Hypothalamus (tissue), 51 donors: Measurements from ENCODE around the gene CREB1.
A peak's percentile ranks its signal among the peaks of the same experiment; 100 is the strongest.
"Not testable (repeated sequence)": the region's sequence is repeated elsewhere in the genome, so short reads cannot be mapped to it uniquely, and the experiment has no call there.

Experiments
- DNase-seq, 51 donors: peaks; one replicate each; lab custom pipeline; 2025; lab: John Stamatoyannopoulos, UW

Gene CREB1

DNA sequence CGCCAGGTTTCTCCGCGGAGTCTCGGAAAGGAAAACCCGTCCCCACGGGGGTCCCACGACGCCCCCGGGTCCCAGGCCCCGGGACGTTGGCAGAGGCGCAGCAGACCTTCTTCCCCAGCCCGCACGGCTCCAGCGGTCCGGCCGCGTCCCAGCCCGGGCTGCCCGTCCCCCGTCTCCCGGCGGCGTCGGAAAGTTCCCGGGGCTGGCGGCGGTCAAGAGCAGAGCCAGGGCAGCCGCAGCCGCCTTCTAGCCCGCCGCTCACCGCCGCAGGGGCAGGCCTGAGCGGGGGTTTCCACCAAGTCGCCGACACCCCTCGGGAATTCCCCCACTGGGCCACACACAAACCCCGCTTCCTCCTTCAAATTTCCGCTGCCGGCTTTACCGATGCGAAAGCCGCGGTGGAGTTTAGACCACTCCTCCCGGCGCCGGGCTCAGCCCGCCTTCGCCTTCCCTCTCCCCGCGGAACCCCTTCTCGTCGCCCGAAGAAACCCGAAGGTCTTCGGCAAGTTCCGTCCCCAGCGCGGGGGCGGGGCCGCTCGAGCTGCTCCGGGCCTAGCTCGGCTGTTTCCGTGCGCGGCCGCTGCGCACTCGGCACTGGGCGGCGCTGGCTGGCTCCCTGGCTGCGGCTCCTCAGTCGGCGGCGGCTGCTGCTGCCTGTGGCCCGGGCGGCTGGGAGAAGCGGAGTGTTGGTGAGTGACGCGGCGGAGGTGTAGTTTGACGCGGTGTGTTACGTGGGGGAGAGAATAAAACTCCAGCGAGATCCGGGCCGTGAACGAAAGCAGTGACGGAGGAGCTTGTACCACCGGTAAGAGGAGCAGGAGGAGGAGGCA is at the start of gene CREB1:
CREB1 (plus strand) TSS at position 633 of the 830 bp plus-strand sequence. CDS start 25,674 bp downstream, outside the sequence.
- peak; percentile 87 to 100 (median 97) for DNase-seq

DNA sequence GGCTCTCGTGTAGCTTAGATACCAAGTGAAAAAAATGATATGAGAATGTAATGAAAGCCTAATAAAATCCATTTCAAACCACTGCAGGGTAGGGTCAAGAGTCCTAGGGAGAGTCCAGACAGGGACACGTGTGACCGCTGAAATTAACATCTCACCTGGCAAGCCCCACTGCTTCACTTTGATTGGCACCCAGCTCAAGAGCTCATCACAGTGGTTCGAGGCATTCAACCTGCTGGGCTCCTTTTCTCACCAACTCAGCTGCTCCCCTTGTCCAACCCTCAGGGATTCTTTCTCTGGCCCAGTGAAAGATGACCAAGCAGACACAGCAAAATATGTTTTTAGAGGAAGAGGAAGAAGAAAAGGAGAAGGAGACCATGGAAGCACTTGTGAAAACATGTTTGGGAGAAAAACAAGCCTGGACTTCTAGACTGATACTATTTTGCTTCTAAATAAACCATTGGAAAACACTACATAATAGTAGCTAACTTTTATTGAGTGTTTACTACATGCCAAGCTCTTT is 49.2 kb upstream of the CREB1 start:
- no peak for DNase-seq

DNA sequence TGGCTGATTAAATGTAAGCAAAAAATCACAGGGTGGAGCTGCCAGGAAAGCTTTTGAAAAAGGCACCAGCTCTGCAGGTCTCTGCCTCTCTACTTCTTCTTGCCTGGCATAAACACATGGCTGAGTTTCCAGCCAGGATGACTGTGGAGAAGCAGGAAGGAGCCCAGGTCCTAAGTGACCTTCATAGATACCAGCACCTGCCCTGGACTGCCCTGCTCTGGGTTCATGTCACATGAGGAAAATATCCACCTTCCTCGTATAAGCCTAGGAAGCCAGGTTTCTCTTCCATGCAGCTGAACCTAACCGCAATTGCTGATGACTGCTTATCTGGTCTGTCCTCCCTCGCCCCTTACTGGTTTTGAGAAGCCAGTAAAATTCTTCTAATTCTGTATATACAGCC is 47.8 kb upstream of the CREB1 start:
- DNase-seq, result no peak

DNA sequence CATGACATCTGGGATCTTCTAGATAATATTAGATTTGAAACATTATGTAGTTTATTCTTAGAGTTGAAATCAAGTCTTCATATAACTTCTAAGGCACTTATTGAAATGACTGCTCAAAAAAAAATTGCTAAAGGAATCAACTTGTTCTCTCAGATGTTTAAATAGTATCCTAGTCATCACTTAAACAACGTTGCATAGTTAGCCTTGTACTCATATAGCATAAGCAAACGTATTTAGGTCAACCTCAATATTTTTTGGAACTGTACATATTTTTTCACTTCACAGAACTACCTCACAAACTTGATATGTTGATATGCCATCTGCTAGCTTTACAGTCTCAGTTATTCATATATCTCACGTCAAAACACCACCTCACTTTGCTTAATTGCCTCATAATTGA is 47.1 kb upstream of the CREB1 start:
- DNase-seq, result no peak

DNA sequence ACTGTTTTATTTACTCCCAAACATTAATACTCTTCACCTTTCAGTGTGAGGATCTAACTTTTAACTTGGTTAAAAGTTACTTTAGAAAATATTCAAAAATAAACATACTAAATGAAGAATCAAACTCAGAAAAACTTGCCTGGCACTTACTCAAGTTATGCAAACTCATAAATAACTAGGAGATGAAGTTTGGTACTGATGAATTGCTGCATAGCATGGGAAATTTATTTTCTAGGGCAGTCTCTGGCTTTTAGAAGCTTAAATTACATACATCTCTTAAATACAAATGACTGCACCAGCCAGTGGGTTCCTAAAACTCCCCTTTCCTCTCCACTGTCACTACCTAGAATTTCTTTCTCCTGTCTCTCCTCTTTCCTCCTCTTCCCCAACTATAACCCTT is 46.7 kb upstream of the CREB1 start:
- no peak for DNase-seq

DNA sequence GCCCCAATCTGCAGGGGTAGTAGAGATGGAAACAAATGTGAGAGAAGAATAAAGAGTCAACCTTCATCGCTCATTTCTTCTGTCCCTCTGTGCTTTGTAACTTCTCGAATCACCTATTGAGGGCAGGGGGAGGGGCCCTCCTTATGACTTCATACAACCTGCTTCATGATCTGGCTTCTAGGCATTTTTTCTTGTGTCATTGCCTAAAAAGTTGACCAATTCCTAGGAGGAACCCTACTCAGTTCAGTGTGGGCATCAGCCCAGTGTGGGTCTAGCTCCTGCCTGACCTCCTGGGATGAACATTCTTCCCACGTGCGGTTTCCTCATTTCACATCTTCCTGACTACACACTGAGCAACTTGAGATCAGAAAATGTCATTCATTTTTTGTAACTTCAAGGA is 46.3 kb upstream of the CREB1 start:
- no peak for DNase-seq

DNA sequence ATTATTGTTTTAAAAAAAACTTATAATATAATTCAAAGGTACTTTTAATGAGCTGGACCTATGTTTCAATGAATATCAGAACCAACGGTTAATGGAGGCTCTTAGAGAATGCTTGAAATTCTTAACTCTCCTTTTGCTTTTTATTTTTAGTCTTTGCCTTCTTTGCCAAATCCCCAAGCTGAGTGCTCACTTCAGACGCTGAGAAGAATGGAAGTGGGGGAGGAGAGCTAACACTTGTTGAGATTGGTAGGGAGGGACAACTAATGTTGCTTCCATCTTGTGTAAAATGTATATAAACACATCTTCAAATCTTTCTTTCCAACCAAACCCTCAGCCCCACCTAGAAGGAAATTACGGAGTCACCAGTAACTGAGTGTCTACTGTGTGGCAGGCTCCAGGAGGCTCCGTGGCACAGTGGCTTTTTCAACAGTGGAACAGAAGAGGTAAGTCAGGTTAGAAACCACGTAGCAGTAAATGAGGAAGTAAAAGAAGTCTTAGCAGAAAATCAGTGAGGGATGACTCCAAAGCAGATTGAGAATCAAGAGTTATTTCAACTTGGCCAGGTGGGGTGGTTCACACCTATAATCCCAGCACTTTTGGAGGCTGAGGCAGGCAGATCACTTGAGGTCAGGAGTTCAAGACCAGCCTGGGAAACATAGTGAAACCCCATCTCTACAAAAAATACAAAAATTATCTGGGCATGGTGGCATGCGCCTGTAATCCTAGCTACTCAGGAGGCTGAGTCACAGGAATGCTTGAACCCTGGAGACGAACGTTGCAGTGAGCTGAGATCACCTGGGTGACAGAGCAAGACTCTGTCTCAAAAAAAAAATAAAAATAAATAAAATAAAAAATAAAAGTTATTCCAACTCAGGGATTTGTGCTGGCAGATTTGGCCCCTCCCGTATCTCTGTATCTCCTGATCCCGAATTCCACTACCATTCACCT is 45.0 kb upstream of the CREB1 start:
- DNase-seq, result no peak

DNA sequence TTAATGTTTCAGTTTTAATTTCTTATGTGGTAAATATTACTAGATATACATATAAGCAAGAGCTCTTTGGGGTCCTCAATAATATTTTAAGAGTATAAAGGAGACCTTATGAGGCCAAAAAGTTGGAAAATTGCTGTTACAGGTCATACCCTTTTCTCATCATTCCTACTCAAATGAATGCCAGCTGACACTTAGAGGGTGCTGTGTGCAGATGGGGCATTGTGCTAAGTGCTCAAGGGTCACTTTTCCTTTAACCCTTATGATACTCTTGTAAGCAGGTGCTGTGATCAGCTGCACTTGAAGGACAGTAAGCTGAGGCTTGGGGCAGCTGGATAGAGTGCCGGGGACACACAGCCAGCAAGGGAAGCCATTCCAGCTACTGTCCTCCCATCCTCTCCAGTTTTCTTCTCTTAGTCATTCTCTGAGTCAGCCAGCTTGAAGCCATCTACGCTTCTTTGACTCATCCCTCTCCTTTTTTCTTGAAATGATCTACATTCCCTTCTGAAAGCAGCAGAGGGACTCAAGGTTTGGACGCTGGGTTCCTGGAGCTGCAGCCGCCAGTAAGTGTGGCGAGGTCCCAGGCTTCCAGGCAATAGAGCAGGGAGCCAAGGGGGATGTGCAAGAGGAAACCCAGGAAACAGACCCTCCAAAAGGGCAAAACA is 42.0 kb upstream of the CREB1 start:
- no peak for DNase-seq

DNA sequence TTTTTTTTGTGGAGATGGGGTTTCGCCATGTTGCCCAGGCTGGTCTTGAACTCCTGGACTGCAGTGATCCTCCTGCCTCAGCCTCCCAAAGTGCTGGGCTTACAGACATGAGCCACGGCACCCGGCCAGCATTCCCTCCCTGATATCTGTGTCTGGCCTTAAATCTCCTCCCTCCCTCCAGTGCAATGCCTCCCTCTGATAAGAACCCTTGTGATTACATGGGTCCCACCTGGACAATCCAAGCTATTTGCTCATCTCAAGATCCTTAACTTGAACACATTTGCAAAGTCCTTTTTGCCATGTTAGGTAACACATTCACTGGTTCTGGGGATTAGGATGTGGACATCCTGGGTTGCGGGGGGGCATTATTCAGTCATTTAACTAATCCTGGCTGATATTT is 40.5 kb upstream of the CREB1 start:
- no peak for DNase-seq

DNA sequence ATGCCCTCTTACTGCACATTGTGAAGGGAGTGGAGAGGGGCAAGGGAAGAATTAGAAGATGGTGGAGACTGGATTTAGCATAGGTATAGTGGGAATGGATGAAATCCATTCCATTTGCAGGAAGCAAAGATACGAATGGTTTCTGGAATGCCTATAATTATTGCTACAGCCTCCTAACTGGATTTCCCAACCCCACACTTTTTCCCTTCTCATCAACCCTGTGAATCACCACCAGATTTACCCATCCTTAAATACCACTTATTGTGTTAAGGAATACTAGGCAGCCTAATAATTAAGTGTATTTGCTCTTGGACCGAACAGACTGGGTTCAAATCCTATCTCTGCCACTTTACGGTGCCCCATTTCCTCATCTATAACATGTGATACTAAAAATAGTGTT is 39.3 kb upstream of the CREB1 start:
- DNase-seq, result no peak

DNA sequence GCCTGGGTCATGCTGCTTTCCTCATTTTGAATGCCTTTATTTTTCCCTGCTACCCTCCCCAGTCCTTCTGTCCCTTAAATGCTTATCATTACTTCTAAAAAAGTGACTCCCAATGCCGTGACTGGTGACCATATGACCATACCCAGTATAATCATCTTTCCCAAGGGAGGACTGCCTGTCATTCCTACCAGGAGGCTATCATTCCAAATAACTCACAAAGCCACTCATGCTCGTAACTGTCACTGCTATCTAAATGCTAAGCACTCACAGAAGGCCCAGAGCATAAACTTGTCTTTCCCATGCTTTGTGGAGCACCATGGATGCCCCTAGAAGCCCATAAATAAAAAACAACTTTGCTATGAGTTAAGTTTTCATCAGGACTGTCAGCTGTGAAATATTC is 38.7 kb upstream of the CREB1 start:
- DNase-seq, result no peak

DNA sequence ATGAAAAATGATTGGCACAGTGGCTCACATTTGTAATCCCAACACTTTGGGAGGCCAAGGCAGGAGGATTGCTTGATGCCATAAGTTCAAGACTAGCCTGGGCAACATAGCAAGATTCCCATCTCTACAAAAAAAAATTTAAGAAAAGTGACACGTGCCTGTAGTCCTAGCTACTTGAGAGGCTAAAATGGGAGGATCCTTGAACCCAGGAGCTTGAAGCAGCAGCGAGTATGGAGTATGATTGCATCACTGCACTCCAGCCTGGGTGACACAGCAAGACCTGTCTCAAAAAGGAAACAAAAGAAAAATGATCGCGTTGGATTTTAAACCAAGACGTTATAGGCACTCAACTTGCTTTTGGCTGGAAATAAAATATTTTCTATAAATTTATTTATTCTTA is 37.8 kb upstream of the CREB1 start:
- no peak for DNase-seq

DNA sequence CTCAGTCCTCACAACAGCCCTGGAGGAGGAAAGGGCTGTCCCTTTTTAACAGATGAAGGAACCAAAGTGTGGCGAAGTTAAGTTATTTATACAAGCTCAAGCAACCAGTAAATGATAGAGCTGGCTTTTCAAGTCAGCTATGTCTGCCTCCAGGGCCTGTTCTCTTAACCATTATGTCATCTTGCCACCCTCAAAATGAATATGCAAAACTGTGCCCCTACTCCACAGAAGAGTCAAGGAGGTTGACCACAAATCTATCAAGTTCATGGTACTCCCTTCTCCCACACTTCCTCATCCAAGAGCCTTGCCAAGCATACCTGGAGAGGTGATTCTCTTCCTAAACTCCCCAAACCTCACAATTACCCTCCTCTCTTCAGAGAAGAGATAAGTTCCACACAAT is 37.3 kb upstream of the CREB1 start:
- no peak for DNase-seq

DNA sequence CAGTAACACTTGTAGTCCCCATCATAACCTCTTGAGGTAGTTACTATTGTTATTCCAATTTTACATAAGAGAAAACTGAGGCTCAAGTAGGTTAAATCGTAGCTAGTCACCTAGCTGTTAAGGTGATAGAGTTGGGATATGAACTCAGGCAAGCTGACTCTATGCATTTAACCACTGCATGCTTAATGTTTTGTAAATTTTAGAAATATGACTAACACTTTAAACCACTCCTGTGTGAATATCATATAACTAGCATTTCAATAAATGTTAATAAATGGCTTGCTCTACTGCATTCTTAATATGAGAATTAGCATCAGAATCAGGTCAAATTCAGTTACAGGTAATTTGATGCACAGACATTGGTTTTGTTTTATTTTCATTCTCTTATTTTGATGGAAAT is 35.6 kb upstream of the CREB1 start:
- no peak for DNase-seq

DNA sequence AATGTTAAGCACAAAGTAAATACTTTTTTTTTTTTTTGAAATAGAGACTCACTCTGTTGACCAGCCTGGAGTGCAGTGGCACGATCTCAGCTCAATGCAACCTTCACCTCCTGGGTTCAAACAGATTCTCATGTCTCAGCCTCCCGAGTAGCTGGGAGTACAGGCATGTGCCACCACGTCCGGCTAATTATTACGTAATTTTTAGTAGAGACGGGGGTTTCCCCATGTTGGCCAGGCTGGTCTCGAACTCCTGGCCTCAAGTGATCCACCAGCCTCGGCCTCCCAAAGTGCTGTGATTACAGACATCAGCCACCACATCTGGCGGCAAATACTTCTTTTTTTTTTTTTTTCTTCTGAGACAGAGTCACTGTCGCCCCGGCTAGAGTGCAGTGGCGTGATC is 32.8 kb upstream of the CREB1 start:
- DNase-seq, result not testable (repeated sequence)

DNA sequence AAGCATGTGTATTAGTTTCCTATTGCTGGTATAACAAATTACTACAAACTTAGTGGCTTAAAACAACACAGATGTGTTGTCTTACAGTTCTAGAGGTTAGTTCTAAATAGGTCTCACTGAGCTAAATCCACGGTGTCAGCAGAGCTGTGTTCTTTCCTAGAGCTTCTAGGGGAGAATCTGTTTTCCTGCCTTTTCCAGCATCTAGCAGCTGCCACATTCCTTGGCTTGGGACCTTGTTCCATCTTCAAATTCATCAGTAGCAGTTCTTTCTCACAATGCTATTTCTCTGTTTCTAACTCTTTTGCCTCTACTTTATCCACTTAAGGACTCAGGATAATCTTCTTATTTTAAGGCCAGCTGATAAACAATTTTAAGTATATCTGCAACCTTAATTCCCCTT is 32.2 kb upstream of the CREB1 start:
- no peak for DNase-seq

DNA sequence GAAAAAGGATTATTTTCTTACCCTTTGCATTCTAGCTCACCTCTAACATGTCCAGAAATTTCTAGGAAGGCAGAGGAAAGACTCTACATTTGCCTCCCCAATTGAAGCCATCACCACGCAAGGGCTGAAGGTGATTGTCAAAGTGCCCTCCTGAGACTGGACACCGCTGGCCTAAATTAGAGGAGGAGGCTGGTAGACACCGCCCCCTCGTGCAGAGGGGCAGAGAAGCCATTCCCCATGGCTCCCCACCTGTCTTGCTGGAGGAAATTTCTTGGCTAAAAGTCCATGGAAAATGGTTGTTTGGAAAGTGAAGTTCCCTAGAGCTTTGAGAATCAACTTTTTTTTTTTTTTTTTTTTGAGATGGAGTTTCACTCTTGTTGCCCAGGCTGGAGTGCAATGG is 31.3 kb upstream of the CREB1 start:
- DNase-seq, result no peak

DNA sequence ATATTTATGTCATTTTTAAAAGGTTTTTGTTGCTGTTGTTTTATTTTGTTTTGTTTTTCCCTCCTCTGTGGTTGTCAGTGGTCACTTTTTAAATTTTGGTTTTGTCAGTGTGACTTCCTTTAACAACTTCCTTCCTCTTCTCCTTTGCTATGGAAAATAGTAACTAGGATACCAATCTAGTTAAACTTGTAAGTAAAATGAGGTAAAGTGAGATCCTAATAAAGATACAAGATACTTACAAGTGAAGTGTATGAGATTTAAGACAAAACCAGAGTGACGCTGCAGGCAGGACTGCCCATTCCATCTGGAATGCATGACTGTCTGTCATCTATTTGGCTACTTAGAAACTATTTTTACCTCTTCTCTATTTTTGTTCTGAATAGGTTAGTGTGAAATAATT is 30.6 kb upstream of the CREB1 start:
- DNase-seq, result no peak

DNA sequence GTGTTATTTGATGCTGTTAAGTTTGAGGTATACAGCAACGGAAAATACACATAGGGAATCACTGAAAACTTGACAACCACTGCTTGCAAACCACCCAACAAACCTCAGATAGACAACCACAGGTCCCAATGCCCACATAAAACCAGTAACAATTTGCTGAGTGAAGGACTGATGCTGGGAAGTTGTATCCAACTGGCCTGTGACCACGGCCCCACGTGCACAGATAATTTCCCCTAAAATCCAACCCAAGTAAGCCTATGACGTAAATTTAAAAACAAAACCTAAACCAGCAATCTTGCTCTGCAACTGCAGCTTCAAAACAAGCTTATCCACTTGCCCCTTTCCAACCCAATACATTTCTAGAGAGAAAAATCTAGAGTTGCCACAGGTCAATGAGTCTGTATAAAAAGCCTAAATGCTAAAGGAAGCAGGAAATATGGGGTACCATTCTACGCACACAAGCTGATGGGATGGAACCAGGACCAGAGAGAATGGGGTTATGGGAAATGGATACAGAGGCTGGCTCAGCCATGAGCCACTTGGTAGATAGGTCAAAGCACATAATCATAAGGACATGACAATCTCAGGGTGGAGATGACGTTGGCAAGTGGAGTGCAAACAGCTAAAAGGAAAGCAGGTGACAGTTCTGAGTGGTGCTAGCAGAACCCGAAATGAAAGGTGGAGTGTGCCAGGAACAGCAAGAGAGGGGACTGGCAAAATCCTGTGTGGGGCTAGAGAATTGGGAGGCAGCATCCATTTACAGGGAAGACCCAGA is 27.8 kb upstream of the CREB1 start:
- DNase-seq, result no peak

DNA sequence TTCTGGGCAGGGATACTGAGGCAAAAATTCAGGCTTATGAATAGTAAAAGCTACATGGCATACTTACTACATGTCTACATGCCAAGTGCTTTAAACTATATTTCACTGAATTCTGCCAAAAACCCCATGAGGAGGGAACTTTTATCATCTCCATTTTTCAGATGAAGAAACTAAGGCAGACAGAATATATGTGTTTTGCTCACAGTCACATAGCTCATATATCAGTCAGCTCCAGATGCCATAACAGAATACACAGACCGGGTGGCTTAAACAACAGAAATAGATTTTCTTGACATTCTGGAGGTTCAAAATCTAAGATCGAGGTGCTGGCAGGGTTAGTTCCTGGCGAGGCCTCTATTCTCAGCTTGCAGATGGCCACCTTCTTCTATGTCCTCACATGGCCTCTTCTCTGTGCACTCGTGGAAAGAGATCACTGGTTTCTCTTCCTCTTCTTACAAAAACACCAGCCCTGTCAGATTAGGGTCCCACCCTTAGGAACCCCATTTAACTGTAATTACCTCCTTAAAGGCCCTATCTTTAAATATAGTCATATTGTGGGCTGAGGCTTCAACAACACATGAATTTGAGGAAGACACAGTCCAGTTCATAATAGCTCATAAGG is 27.1 kb upstream of the CREB1 start:
- DNase-seq, result peak in 1 of 51 donors; percentile 4
